Naive B cell (primary cell): Measurements from ENCODE around the gene C20orf202. TPM values are rescaled to one million over a fixed set of nuclear protein-coding genes. Genes with fewer than 3 reads are reported as not detected.

ENCODE experiments used
- ATAC-seq, 2 donors: fragments of 150-1000 bp; cut with Tn5 transposase; 2 replicates each; pipeline ENCODE4 v1.10.0; 2021; ENCODE audit warnings: low read depth in 2 of 2, mild to moderate bottlenecking in 2 of 2, moderate library complexity in 2 of 2
- DNase-seq: peaks from one replicate; pipeline ENCODE4 v3.0.0; 2022
- H3K27ac Mint-ChIP-seq, 6 donors: one replicate each; pipeline ENCODE4 v1.8.0; 2020 to 2022; ENCODE audit warnings: mild to moderate bottlenecking in 6 of 6, mixed read lengths in 6 of 6, moderate library complexity in 5 of 6, inconsistent platforms in 2 of 6
- H3K27me3 Mint-ChIP-seq, 3 donors: one replicate each; pipeline ENCODE4 v1.8.0; 2021 to 2022; ENCODE audit warnings: mixed read lengths in 3 of 3, mild to moderate bottlenecking in 1 of 3
- H3K36me3 Mint-ChIP-seq, 2 donors: one replicate each; pipeline ENCODE4 v1.8.0; 2020 to 2022; ENCODE audit warnings: mixed read lengths in 2 of 2, inconsistent platforms in 1 of 2, mild to moderate bottlenecking in 1 of 2
- H3K4me1 Mint-ChIP-seq, 3 donors: one replicate each; pipeline ENCODE4 v1.8.0; 2020 to 2022; ENCODE audit warnings: mixed read lengths in 3 of 3, inconsistent platforms in 1 of 3, mild to moderate bottlenecking in 1 of 3, moderate library complexity in 1 of 3
- H3K4me3 Mint-ChIP-seq, 8 donors: one replicate each; pipeline ENCODE4 v1.8.0; 2020 to 2022; ENCODE audit warnings: mild to moderate bottlenecking in 8 of 8, mixed read lengths in 8 of 8, moderate library complexity in 8 of 8, inconsistent platforms in 2 of 8
- H3K9me3 Mint-ChIP-seq, 7 donors: one replicate each; pipeline ENCODE4 v1.8.0; 2020 to 2022; ENCODE audit warnings: mixed read lengths in 7 of 7, mild to moderate bottlenecking in 5 of 7, inconsistent platforms in 2 of 7, moderate library complexity in 1 of 7
- polyA plus RNA-seq, 6 donors: library from polyadenylated mRNA; unstranded; fragments of 300-500 nt; fragmentation: Illumina TruSeq; gene quantifications; one replicate each; pipeline ENCODE4 v1.2.3, GENCODE V29; 2021; ENCODE audit warnings: low read depth in 6 of 6

Gene C20orf202
- polyA plus RNA-seq, result under 1 TPM in 1 of 6 donors, not detected in 5; 0.41 TPM

DNA sequence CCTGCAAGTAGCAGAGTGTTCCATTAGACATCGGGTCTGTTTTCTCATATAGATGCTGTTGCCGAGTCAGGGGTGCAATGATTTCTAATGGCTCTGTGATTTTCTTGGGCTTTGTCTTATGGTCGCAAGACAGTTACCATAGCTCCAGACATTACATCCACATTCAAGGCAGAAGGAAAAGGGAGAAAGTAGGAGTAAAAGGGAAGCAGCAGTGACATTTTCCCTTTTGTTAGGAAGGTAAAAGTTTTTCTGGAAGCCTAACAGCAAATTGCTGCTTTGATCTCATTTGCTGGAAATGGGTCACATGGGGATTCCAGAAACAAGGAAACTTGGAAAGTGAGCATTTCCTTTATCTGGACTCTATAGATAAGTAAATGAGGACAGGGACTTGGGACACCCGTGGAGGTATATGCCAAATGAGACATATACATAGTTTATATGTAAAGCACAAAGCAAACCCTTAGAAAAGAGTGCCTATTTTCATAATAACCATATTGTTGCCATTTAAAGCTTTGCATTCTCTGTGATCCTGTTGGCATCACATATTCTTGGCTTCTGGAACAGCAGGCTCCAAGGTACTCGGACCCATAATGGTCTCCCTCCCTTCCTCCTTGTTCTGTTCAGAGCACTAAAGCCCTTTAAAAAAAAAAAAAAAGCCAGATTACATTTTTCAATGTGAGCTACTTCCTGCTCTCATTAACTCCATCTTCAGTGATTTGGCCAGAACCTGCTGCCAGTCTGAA, at the start of gene C20orf202:
TSS of gene C20orf202 (plus strand) at position 693 of the 743 bp plus-strand sequence. CDS start 132 bp downstream, outside the sequence.
- Mint-ChIP-seq H3K27ac (peak within 1 kb of the TSS in 1 of 6 donors; percentile 66), H3K27me3 (peaks cover 10 to 32% (median 12%) of the 10 kb centered on the region in 3 donors)

GRCh38 chr20:1154226-1154625, 49.0 kb upstream of the C20orf202 start:
- H3K36me3 Mint-ChIP-seq, result peaks cover 46 to 54% of the 10 kb centered on the region in 2 donors
- no peak overlapping the region for H3K27ac Mint-ChIP-seq
- no peaks in the 10 kb centered on the region for H3K27me3 Mint-ChIP-seq

More for the DNA sequence above, at the start of gene C20orf202:
- H3K4me3 Mint-ChIP-seq, result no peak within 1 kb of the TSS
- H3K4me1 Mint-ChIP-seq, result no peaks in the 10 kb centered on the region
- DNase-seq (no peak), ATAC-seq (no peak)
- no peaks in the 10 kb centered on the region for H3K36me3 Mint-ChIP-seq
- H3K9me3 Mint-ChIP-seq, result peaks cover 0 to 3% (median 0%) of the 10 kb centered on the region in 7 donors

DNA sequence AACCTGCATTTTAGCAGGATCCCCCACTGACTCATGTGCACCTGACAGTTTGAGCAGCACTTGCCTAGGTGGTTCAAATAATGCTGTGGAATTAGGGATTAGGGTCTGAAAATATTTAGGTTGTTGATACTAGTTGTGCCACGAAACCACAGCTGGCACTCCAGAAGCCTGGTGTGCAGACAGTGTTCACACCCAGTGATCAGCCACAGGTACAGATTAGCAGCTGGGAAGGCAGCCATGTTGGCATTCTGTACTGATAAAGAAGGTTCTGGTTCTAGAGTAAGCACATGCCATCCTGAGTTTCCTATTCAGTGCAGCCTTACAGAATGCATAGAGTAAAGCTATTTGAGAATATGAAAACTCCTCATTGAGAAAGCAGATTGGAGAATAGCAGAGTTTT, 48.6 kb upstream of the C20orf202 start:
- H3K36me3 Mint-ChIP-seq, result peaks cover 46 to 54% of the 10 kb centered on the region in 2 donors
- H3K4me3 Mint-ChIP-seq, result no peak overlapping the region
- H3K27ac Mint-ChIP-seq, result no peak overlapping the region
- ATAC-seq, result no peak
- peaks cover 0 to 11% (median 6%) of the 10 kb centered on the region in 7 donors for H3K9me3 Mint-ChIP-seq
- no peak for DNase-seq
- no peaks in the 10 kb centered on the region for H3K27me3 Mint-ChIP-seq
- H3K4me1 Mint-ChIP-seq, result peaks cover 0 to 10% (median 4%) of the 10 kb centered on the region in 3 donors

More at GRCh38 chr20:1154226-1154625, 49.0 kb upstream of the C20orf202 start:
- no peak for ATAC-seq
- no peak for DNase-seq
- H3K4me3 Mint-ChIP-seq, result no peak overlapping the region
- peaks cover 0 to 11% (median 6%) of the 10 kb centered on the region in 7 donors for H3K9me3 Mint-ChIP-seq
- peaks cover 0 to 10% (median 4%) of the 10 kb centered on the region in 3 donors for H3K4me1 Mint-ChIP-seq

DNA sequence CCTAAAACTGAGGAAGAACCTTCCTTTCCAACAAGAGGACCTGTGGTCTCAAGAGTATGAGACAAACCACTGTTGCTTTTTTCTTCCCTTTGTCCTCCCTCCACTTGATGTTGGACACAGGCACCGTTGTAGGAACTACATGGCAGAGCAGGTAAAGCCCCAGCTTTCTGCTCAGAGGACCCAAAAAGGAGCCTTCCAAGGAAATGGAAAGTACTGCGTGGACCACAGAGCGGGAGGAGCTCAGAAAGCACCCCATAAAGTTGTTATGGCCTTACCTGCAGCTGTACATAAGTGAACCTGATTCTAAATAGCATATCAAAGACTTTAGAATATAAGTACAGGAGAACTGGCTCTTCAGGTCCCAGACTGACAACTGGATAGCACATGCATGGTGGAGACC, 47.9 kb upstream of the C20orf202 start:
- DNase-seq (no peak), ATAC-seq (no peak)
- Mint-ChIP-seq H3K9me3 (peaks cover 0 to 11% (median 6%) of the 10 kb centered on the region in 7 donors), H3K4me3 (no peak overlapping the region), H3K36me3 (peaks cover 52 to 54% of the 10 kb centered on the region in 2 donors), H3K4me1 (peaks cover 0 to 10% (median 4%) of the 10 kb centered on the region in 3 donors), H3K27ac (no peak overlapping the region), H3K27me3 (no peaks in the 10 kb centered on the region)

GRCh38 chr20:1160496-1160895, 42.8 kb upstream of the C20orf202 start:
- H3K4me1 Mint-ChIP-seq, result no peaks in the 10 kb centered on the region
- no peaks in the 10 kb centered on the region for H3K27me3 Mint-ChIP-seq
- ATAC-seq (no peak), DNase-seq (no peak)
- no peak overlapping the region for H3K4me3 Mint-ChIP-seq
- no peak overlapping the region for H3K27ac Mint-ChIP-seq
- peaks cover 0 to 8% (median 6%) of the 10 kb centered on the region in 7 donors for H3K9me3 Mint-ChIP-seq
- H3K36me3 Mint-ChIP-seq, result peaks cover 44 to 52% of the 10 kb centered on the region in 2 donors

GRCh38 chr20:1160991-1161390, 42.3 kb upstream of the C20orf202 start:
- ATAC-seq (no peak), DNase-seq (no peak)
- no peaks in the 10 kb centered on the region for H3K4me1 Mint-ChIP-seq
- H3K9me3 Mint-ChIP-seq, result peaks cover 0 to 4% (median 2%) of the 10 kb centered on the region in 7 donors
- H3K27me3 Mint-ChIP-seq, result no peaks in the 10 kb centered on the region
- H3K36me3 Mint-ChIP-seq, result peaks cover 44 to 52% of the 10 kb centered on the region in 2 donors
- H3K4me3 Mint-ChIP-seq, result peak overlapping the region in 1 of 8 donors; percentile 56
- H3K27ac Mint-ChIP-seq, result no peak overlapping the region

DNA sequence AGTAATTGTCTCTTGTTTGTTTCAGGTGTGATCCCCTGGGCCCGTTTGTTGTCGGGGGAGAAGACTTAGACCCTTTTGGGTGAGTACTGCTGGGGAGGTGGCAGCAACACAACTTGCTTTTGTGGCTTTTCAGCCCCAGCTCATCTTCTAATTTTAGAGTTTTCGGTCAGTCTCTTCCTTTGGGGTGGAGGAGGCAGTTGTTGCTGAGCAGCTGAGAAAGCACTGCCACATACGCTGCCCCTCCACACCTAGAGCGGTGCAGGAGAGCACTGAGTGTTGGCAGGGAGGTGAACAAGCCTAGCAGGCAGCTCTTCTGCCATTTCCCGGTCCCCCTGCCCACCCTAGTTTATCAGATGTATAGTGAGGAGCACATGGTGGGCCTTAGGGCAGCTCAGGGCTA, 40.1 kb upstream of the C20orf202 start:
- Mint-ChIP-seq H3K4me1 (no peaks in the 10 kb centered on the region), H3K9me3 (no peaks in the 10 kb centered on the region), H3K27me3 (no peaks in the 10 kb centered on the region), H3K27ac (peak overlapping the region in 2 of 6 donors; percentile 30 to 42), H3K4me3 (no peak overlapping the region), H3K36me3 (peaks cover 48 to 50% of the 10 kb centered on the region in 2 donors)
- no peak for DNase-seq
- ATAC-seq, result no peak

DNA sequence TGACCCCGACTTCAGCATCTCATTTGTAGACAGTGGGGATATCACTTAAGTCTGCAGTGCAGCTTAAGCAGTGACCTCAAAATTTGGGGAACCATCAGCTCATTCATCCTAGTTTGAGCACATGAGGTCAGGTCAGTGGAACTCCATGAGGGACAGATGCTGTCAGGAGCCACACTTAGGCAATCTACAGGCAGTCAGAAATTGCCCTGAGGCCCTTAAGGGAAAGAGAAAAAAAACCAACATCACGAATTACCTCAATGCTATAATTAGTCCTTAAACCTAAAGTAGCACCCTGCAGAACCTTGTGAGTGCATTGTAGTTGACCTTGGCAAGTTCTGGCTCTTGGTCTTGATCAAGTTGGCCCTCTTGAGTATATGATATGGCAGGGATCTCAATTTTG, 39.6 kb upstream of the C20orf202 start:
- no peaks in the 10 kb centered on the region for H3K9me3 Mint-ChIP-seq
- H3K27ac Mint-ChIP-seq, result no peak overlapping the region
- no peaks in the 10 kb centered on the region for H3K27me3 Mint-ChIP-seq
- no peak overlapping the region for H3K4me3 Mint-ChIP-seq
- peaks cover 53 to 55% of the 10 kb centered on the region in 2 donors for H3K36me3 Mint-ChIP-seq
- no peak for DNase-seq
- no peaks in the 10 kb centered on the region for H3K4me1 Mint-ChIP-seq
- no peak for ATAC-seq

GRCh38 chr20:1164871-1165270, 38.4 kb upstream of the C20orf202 start:
- Mint-ChIP-seq H3K4me1 (no peaks in the 10 kb centered on the region), H3K27ac (no peak overlapping the region), H3K9me3 (no peaks in the 10 kb centered on the region), H3K4me3 (no peak overlapping the region), H3K27me3 (no peaks in the 10 kb centered on the region), H3K36me3 (peaks cover 56 to 65% of the 10 kb centered on the region in 2 donors)
- no peak for ATAC-seq
- no peak for DNase-seq

DNA sequence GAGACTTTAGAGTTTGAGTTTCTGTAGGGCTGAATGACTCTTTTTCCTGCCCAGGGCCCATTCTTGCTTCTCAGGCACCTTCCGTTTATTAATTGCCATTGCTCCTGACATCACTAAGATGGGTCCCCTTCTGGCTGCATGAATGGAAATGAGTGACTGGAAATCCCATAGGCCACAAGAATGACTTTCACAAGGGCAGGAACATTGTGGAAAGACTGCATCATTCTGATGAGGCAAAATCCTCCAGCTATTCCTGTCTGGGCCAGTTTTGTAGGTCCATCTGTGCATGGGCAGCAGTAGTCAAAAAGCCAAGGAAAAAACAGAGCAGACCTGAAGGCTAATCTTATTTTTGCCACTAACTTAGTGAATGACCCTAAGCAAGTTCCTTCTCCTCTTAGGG, 37.7 kb upstream of the C20orf202 start:
- ATAC-seq (no peak), DNase-seq (no peak)
- H3K27me3 Mint-ChIP-seq, result no peaks in the 10 kb centered on the region
- peaks cover 49 to 68% of the 10 kb centered on the region in 2 donors for H3K36me3 Mint-ChIP-seq
- H3K4me1 Mint-ChIP-seq, result no peaks in the 10 kb centered on the region
- no peak overlapping the region for H3K27ac Mint-ChIP-seq
- no peak overlapping the region for H3K4me3 Mint-ChIP-seq
- no peaks in the 10 kb centered on the region for H3K9me3 Mint-ChIP-seq

DNA sequence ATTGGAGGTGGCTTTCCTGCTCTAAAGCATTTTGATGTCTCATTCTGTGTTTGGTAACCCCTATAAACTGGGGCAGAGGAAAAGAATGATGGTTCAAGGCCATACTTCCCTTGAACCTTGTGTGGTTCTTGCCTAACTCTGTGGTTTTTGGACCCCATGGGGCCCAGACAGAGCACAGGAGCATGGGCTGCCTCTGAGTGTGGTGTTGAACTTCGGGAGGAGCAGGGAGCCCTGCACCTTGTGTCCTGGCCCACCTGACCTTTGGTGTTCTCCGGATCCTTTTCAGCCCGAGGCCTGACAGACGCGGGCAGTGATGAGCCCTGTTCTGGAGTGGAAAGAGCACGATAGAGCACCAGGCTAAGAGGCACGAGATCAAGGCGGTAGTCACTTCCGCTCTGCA, 37.3 kb upstream of the C20orf202 start:
- H3K9me3 Mint-ChIP-seq, result no peaks in the 10 kb centered on the region
- DNase-seq (no peak), ATAC-seq (no peak)
- H3K27me3 Mint-ChIP-seq, result no peaks in the 10 kb centered on the region
- H3K27ac Mint-ChIP-seq, result no peak overlapping the region
- no peak overlapping the region for H3K4me3 Mint-ChIP-seq
- H3K4me1 Mint-ChIP-seq, result no peaks in the 10 kb centered on the region
- H3K36me3 Mint-ChIP-seq, result peaks cover 45 to 64% of the 10 kb centered on the region in 2 donors

- H3K4me1 Mint-ChIP-seq, result no peaks in the 10 kb centered on the region
- no peaks in the 10 kb centered on the region for H3K9me3 Mint-ChIP-seq
- ATAC-seq, result no peak
- H3K27ac Mint-ChIP-seq, result no peak overlapping the region
- peaks cover 43 to 61% of the 10 kb centered on the region in 2 donors for H3K36me3 Mint-ChIP-seq
- no peak overlapping the region for H3K4me3 Mint-ChIP-seq
- no peak for DNase-seq
- H3K27me3 Mint-ChIP-seq, result no peaks in the 10 kb centered on the region
Measured at GRCh38 chr20:1166948-1167720, 36.1 kb upstream of the C20orf202 start.

- Mint-ChIP-seq H3K9me3 (no peaks in the 10 kb centered on the region), H3K27me3 (no peaks in the 10 kb centered on the region), H3K36me3 (peaks cover 52 to 57% of the 10 kb centered on the region in 2 donors), H3K27ac (no peak overlapping the region), H3K4me3 (no peak overlapping the region), H3K4me1 (no peaks in the 10 kb centered on the region)
- no peak for DNase-seq
- no peak for ATAC-seq
Measured at GRCh38 chr20:1169224-1169623, 34.0 kb upstream of the C20orf202 start.
